HL-60 (cell line): Measurements from ENCODE around the gene INHBE.
A peak's percentile ranks its signal among the peaks of the same experiment; 100 is the strongest.

Source experiments
- DNase-seq, 2 experiments: peaks; one replicate each; pipeline ENCODE4 v3.0.0-alpha.2; 2010 to 2020; ENCODE audit warnings: low read depth in 1 of 2, low spot score in 1 of 2
- H3K27ac ChIP-seq: fragments of 250-450 bp; sonication (Bioruptor Pico); replicated peaks from 2 replicates; pipeline ENCODE4 v1.5.1; 2020; ENCODE audit warnings: mild to moderate bottlenecking, moderate library complexity
- H3K27me3 ChIP-seq: fragments of 250-450 bp; sonication (Bioruptor Pico); 2 replicates; pipeline ENCODE4 v1.5.1; 2021; ENCODE audit warnings: mild to moderate bottlenecking, moderate library complexity; ENCODE audit not compliant: insufficient read depth, poor library complexity, severe bottlenecking
- H3K4me3 ChIP-seq: replicated peaks from 2 replicates; pipeline ENCODE4 v1.5.1; 2011; ENCODE audit warnings: mild to moderate bottlenecking, control low read depth, low read length; ENCODE audit not compliant: insufficient read depth
- GABPA ChIP-seq: IDR thresholded peaks from 2 replicates; pipeline ENCODE4 v1.6.1; 2012; ENCODE audit warnings: low read depth
- POLR2AphosphoS5 ChIP-seq: IDR thresholded peaks from 2 replicates; pipeline ENCODE4 v1.6.1; 2012; ENCODE audit warnings: low read depth
- SPI1 ChIP-seq: IDR thresholded peaks from 2 replicates; pipeline ENCODE4 v1.6.1; 2012; ENCODE audit warnings: low read depth, mild to moderate bottlenecking, borderline replicate concordance
- TF ChIP-seq, protein P1 (sequence below): IDR thresholded peaks from one replicate; pipeline ENCODE4 v1.5.1; 2011; ENCODE audit warnings: low read length, control low read depth, inconsistent platforms; ENCODE audit not compliant: insufficient read depth
- TF ChIP-seq, protein P2 (sequence below): IDR thresholded peaks from 2 replicates; pipeline ENCODE4 v1.6.1; 2012; ENCODE audit warnings: low read depth; ENCODE audit not compliant: insufficient replicate concordance

Gene INHBE

GRCh38 chr12:57461917-57462250 lies 6.8 kb downstream of the INHBE start:
- TF ChIP-seq, protein P1, sequence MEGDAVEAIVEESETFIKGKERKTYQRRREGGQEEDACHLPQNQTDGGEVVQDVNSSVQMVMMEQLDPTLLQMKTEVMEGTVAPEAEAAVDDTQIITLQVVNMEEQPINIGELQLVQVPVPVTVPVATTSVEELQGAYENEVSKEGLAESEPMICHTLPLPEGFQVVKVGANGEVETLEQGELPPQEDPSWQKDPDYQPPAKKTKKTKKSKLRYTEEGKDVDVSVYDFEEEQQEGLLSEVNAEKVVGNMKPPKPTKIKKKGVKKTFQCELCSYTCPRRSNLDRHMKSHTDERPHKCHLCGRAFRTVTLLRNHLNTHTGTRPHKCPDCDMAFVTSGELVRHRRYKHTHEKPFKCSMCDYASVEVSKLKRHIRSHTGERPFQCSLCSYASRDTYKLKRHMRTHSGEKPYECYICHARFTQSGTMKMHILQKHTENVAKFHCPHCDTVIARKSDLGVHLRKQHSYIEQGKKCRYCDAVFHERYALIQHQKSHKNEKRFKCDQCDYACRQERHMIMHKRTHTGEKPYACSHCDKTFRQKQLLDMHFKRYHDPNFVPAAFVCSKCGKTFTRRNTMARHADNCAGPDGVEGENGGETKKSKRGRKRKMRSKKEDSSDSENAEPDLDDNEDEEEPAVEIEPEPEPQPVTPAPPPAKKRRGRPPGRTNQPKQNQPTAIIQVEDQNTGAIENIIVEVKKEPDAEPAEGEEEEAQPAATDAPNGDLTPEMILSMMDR: no peak
- no peak for TF ChIP-seq POLR2AphosphoS5
- TF ChIP-seq GABPA: no peak
- TF ChIP-seq SPI1: no peak
- TF ChIP-seq, protein P2, sequence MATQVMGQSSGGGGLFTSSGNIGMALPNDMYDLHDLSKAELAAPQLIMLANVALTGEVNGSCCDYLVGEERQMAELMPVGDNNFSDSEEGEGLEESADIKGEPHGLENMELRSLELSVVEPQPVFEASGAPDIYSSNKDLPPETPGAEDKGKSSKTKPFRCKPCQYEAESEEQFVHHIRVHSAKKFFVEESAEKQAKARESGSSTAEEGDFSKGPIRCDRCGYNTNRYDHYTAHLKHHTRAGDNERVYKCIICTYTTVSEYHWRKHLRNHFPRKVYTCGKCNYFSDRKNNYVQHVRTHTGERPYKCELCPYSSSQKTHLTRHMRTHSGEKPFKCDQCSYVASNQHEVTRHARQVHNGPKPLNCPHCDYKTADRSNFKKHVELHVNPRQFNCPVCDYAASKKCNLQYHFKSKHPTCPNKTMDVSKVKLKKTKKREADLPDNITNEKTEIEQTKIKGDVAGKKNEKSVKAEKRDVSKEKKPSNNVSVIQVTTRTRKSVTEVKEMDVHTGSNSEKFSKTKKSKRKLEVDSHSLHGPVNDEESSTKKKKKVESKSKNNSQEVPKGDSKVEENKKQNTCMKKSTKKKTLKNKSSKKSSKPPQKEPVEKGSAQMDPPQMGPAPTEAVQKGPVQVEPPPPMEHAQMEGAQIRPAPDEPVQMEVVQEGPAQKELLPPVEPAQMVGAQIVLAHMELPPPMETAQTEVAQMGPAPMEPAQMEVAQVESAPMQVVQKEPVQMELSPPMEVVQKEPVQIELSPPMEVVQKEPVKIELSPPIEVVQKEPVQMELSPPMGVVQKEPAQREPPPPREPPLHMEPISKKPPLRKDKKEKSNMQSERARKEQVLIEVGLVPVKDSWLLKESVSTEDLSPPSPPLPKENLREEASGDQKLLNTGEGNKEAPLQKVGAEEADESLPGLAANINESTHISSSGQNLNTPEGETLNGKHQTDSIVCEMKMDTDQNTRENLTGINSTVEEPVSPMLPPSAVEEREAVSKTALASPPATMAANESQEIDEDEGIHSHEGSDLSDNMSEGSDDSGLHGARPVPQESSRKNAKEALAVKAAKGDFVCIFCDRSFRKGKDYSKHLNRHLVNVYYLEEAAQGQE: no peak
- DNase-seq: no peak
- Histone ChIP-seq H3K4me3 (peak overlapping the region; percentile 39), H3K27ac (no peak overlapping the region), H3K27me3 (peaks cover 17% of the 10 kb centered on the region)

DNA sequence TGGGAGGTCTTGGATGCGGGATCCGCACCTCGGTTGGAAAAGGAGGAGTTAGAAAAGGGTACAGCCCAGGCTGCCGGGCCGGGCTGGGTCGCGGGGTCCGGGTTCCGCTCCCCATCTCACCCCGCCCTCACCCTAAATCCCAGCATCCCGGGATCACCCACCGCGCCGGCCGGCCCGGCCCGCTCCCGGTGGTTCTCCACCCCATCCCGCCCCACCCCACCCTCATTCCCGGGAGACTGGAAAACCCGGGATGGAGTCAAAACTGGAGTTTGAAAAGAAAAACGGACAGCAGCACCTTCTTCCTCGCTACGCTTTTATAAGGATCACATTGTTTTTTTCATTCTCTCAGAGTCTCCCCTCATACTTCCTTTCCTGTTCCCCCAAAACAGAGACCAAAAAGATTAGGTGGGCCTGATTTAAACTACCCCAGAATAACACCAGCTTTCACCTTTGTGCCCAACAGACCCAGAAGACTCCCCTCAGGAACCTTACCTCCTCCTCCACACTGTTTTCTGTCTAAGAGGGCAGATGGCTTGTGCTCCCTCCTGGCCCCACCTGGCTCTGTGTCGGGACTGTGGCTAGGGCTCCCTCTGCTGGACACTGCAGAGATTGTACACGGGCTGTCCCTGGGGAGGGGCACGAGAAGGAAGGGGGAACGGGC lies 7.3 kb downstream of the INHBE start:
- peaks cover 17% of the 10 kb centered on the region for H3K27me3 ChIP-seq
- no peak overlapping the region for H3K27ac ChIP-seq
- TF ChIP-seq SPI1 (no peak), POLR2AphosphoS5 (0 out of 2 replicates have a peak, but pooled peaks have one; percentile 39)
- TF ChIP-seq, protein P1: peak; percentile 90
- peak overlapping the region; percentile 39 for H3K4me3 ChIP-seq
- DNase-seq: peak; percentile 83 to 92

GRCh38 chr12:57462912-57463253 lies 7.8 kb downstream of the INHBE start:
- H3K27me3 ChIP-seq: peaks cover 17% of the 10 kb centered on the region
- no peak for TF ChIP-seq SPI1
- TF ChIP-seq POLR2AphosphoS5: no peak
- TF ChIP-seq, protein P1: no peak
- TF ChIP-seq, protein P2: no peak
- no peak for TF ChIP-seq GABPA
- no peak overlapping the region for H3K27ac ChIP-seq
- H3K4me3 ChIP-seq: no peak overlapping the region
- DNase-seq: no peak

- no peak overlapping the region for H3K4me3 ChIP-seq
- TF ChIP-seq, protein P1: no peak
- no peak for TF ChIP-seq GABPA
- TF ChIP-seq, protein P2: no peak
- TF ChIP-seq SPI1: no peak
- no peak for TF ChIP-seq POLR2AphosphoS5
- peaks cover 17% of the 10 kb centered on the region for H3K27me3 ChIP-seq
- DNase-seq: no peak
- no peak overlapping the region for H3K27ac ChIP-seq
These were observed 9.5 kb downstream of the INHBE start for GRCh38 chr12:57464569-57464968.
